ENCODE data around the gene MOCS3.

GRCh38 chr20:50933589-50933988 lies 25.0 kb upstream of the MOCS3 start:
- no peak for TF ChIP-seq CTCF (IDR thresholded peaks at IDR 0.05)
- no peak for TF ChIP-seq POLR2A (IDR thresholded peaks at IDR 0.05)
